GM23338 (cell line): ENCODE data around the gene AR.

ENCODE experiments used
- CREB1 ChIP-seq: fragments of 250-450 bp; sonication (Bioruptor Pico); IDR thresholded peaks from 2 replicates; pipeline ENCODE4 v1.5.0; 2020; ENCODE audit warnings: low read depth, mild to moderate bottlenecking, moderate library complexity
- CTCF ChIP-seq, 2 experiments: fragments of 200-600 bp in 1 of 2; sonication (generic) in 1 of 2; conservative IDR thresholded peaks; 2 replicates each; pipeline versions ENCODE4 v1.5.1 to v1.6.1; 2016 to 2017; ENCODE audit warnings: antibody characterized with exemption in 2 of 2, low read depth in 2 of 2, mild to moderate bottlenecking in 2 of 2, moderate library complexity in 1 of 2
- EZH2 ChIP-seq: fragments of 200-600 bp; sonication (generic); IDR thresholded peaks from one replicate; pipeline ENCODE4 v1.8.0; 2017; ENCODE audit warnings: antibody characterized with exemption, mild to moderate bottlenecking, low read depth; ENCODE audit not compliant: unreplicated experiment
- EZH2phosphoT487 ChIP-seq: fragments of 200-600 bp; sonication (generic); IDR thresholded peaks from one replicate; pipeline ENCODE4 v1.8.1; 2018; ENCODE audit warnings: antibody characterized with exemption; ENCODE audit not compliant: unreplicated experiment
- POLR2AphosphoS5 ChIP-seq: IDR thresholded peaks from 2 replicates; pipeline ENCODE4 v1.6.1; 2016; ENCODE audit warnings: antibody characterized with exemption, low read depth

- TF ChIP-seq CTCF (conservative IDR thresholded peaks at IDR 0.05; ENCODE audit: low read depth in 2 of 2), result no peak
- TF ChIP-seq EZH2, result no peak
- TF ChIP-seq POLR2AphosphoS5, result no peak
- TF ChIP-seq CREB1, result no peak
- TF ChIP-seq EZH2phosphoT487, result no peak
Observed at GRCh38 chrX:67651437-67652142, 107.8 kb downstream of the AR start.
